ENCODE measurements around the gene GABRG3. TPM values are rescaled to one million over a fixed set of nuclear protein-coding genes. Genes with fewer than 3 reads are reported as not detected.

GABRG3 gene
- total and polyA plus RNA-seq, 2 donors (not counting 3 experiments of a cell fraction or from before 2014, with no cell fraction given), result not detected

DNA sequence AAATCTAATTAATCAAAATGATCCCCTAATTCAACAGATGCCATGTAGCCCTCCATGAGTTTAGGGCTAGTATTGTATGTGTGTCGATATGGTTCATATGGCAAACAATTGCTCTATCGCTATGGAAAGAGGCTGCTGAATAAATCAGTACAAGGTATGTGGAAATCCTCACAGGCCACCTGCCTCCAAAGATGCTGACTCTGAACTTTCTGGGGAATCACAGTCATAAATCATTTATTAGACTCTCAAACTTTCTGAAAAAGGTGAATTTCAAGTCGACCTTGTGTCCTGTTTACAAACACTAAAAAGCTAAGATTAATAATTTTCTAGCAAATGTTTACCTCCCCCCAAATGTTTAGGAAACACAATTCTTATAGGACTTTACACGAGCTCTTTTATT, 462.6 kb downstream of the GABRG3 start:
- Histone ChIP-seq H3K79me2 (ENCODE audit: control insufficient read depth, insufficient read depth, low read length) (no peaks in the 10 kb centered on the region), H3K4me1 (ENCODE audit: control insufficient read depth, extremely low read depth, insufficient read depth, low read length) (no peaks in the 10 kb centered on the region), H3K4me2 (ENCODE audit: insufficient read depth, low read length) (no peak overlapping the region), H3K36me3 (ENCODE audit: control insufficient read depth in 2 of 2, extremely low read depth in 1 of 2, insufficient read depth in 2 of 2, low read length in 2 of 2) (no peaks in the 10 kb centered on the region), H3K27ac (ENCODE audit: insufficient read depth, low read depth, low read length) (no peak overlapping the region), H3K27me3 (ENCODE audit: control insufficient read depth in 2 of 2, insufficient read depth in 2 of 2, low read length in 2 of 2) (no peaks in the 10 kb centered on the region), H4K20me1 (replicated peaks; ENCODE audit: control insufficient read depth, extremely low read depth, insufficient read depth, low read length) (no peaks in the 10 kb centered on the region), H3K9me3 (replicated peaks; ENCODE audit: control insufficient read depth, insufficient read depth, low read length) (peaks cover 11% of the 10 kb centered on the region), H3K9me1 (replicated peaks; ENCODE audit: control insufficient read depth, extremely low read depth, insufficient read depth, low read length) (no peaks in the 10 kb centered on the region), H3K4me3 (replicated peaks in 1 of 3; ENCODE audit: insufficient read depth in 1 of 3, low read depth in 1 of 3, low read length in 3 of 3) (no peak overlapping the region), H2AFZ (ENCODE audit: low read depth, low read length) (no peak overlapping the region), H3K9ac (replicated peaks; ENCODE audit: extremely low read depth, insufficient read depth, low read length) (no peak overlapping the region)
- dilution Hi-C loops (cut with MboI; ENCODE audit: extremely low pct_ligation_motif_present, low sequenced_read_pairs), result no loop called here
- no peak for TF ChIP-seq FOS (IDR thresholded peaks at IDR 0.05; ENCODE audit: borderline replicate concordance, insufficient read depth, low read length)
- TF ChIP-seq JUN (IDR thresholded peaks at IDR 0.05; ENCODE audit: borderline replicate concordance, insufficient read depth, insufficient read length, low read depth), result no peak
- no peak for TF ChIP-seq CTCF (IDR thresholded peaks at IDR 0.05; ENCODE audit: extremely low read depth in 1 of 2, insufficient read depth in 1 of 2, low read depth in 1 of 2, low read length in 2 of 2)
- TF ChIP-seq GATA2 (IDR thresholded peaks at IDR 0.05; ENCODE audit: insufficient read depth, insufficient read length, low read depth, low read length), result no peak
- no peak for TF ChIP-seq MAX (IDR thresholded peaks at IDR 0.05; ENCODE audit: insufficient read depth, insufficient read length)
- no peak for TF ChIP-seq EZH2 (IDR thresholded peaks at IDR 0.05; ENCODE audit: borderline replicate concordance, low read depth, low read length, severe bottlenecking)
- BruUV-seq (replicated peaks), result no TSS peak
- intact Hi-C loops (cut with micrococcal nuclease), result no loop called here
- POLR2A ChIA-PET, result no interaction called here
- FAIRE-seq, result no peak
- no peak for DNase-seq (ENCODE audit: low read depth, low spot score)
- CTCF ChIA-PET, result no interaction called here

All from endothelial cell of umbilical vein (primary cell).